SK-N-SH (cell line): ENCODE results near the gene ANAPC4. TPM values are rescaled to one million over a fixed set of nuclear protein-coding genes. Genes with fewer than 3 reads are reported as not detected.

Experiments used
- CTCF ChIA-PET: fragments of 300-600, 350-600 bp; formaldehyde crosslinking; extraction: SDS; loops from one replicate; lab custom pipeline; 2021; lab: Yijun Ruan, JAX
- POLR2A ChIA-PET: fragments of 350-600 bp; sonication (Branson Sonifier 250); formaldehyde crosslinking; extraction: SDS; loops from one replicate; lab custom pipeline; 2020; ENCODE audit warnings: antibody characterized with exemption, inconsistent platforms; lab: Yijun Ruan, JAX
- DNase-seq: peaks from one replicate; pipeline ENCODE4 v3.0.0; 2012
- H2AFZ ChIP-seq: fragments of 200-600 bp; sonication (generic); 2 replicates; pipeline ENCODE4 v1.8.1; 2016; ENCODE audit warnings: antibody characterized with exemption, mild to moderate bottlenecking, low read depth
- H3F3A ChIP-seq: fragments of 200-600 bp; sonication (generic); replicated peaks from 2 replicates; pipeline ENCODE3; 2016; ENCODE audit warnings: antibody characterized with exemption, mild to moderate bottlenecking; ENCODE audit not compliant: insufficient read depth
- H3K27ac ChIP-seq, 2 experiments: fragments of 200-500 bp in 1 of 2; fragments of 200-600 bp in 1 of 2; sonication (Bioruptor generic) in 1 of 2; sonication (generic), shearing (Covaris generic) in 1 of 2; 2 replicates each; pipeline versions ENCODE4 v1.5.1 to v1.6.1; 2014 to 2016; ENCODE audit warnings: low read depth in 2 of 2, inconsistent platforms in 1 of 2, low read length in 1 of 2, mild to moderate bottlenecking in 1 of 2, mixed read lengths in 1 of 2
- H3K27me3 ChIP-seq: fragments of 200-600 bp; sonication (generic), shearing (Covaris generic); 2 replicates; pipeline ENCODE4 v1.6.1; 2016; ENCODE audit warnings: mixed run types; ENCODE audit not compliant: insufficient read depth
- H3K36me3 ChIP-seq, 2 experiments: fragments of 200-500 bp in 1 of 2; fragments of 200-600 bp in 1 of 2; sonication (Bioruptor generic) in 1 of 2; sonication (generic) in 1 of 2; replicated peaks in 1 of 2; 2 replicates each; pipeline versions ENCODE3 to v1.5.1; 2014 to 2016; ENCODE audit warnings: low read length in 1 of 2, mild to moderate bottlenecking in 1 of 2; ENCODE audit not compliant: insufficient read depth in 2 of 2, control insufficient read depth in 1 of 2
- H3K4me1 ChIP-seq, 2 experiments: fragments of 200-500 bp in 1 of 2; fragments of 200-600 bp in 1 of 2; sonication (Bioruptor generic) in 1 of 2; sonication (generic), shearing (Covaris generic) in 1 of 2; 2 replicates each; pipeline versions ENCODE4 v1.5.1 to v1.6.1; 2014 to 2016; ENCODE audit warnings: low read depth in 1 of 2, low read length in 1 of 2, mixed run types in 1 of 2; ENCODE audit not compliant: insufficient read depth in 2 of 2, control insufficient read depth in 1 of 2
- H3K4me2 ChIP-seq: fragments of 200-600 bp; sonication (generic), shearing (Covaris generic); 2 replicates; pipeline ENCODE4 v1.6.1; 2017; ENCODE audit warnings: mixed run types
- H3K4me3 ChIP-seq, 2 experiments: fragments of 200-500 bp in 1 of 2; fragments of 200-600 bp in 1 of 2; sonication (Bioruptor generic) in 1 of 2; sonication (generic), shearing (Covaris generic) in 1 of 2; 2 replicates each; pipeline versions ENCODE4 v1.5.1 to v1.8.1; 2014 to 2016; ENCODE audit warnings: low read depth in 2 of 2, inconsistent platforms in 1 of 2, low read length in 1 of 2, mild to moderate bottlenecking in 1 of 2, mixed read lengths in 1 of 2, moderate library complexity in 1 of 2
- H3K79me2 ChIP-seq: fragments of 200-600 bp; sonication (generic); 2 replicates; pipeline ENCODE4 v1.8.1; 2017; ENCODE audit warnings: mild to moderate bottlenecking; ENCODE audit not compliant: insufficient read depth
- H3K9ac ChIP-seq: fragments of 200-600 bp; sonication (generic); 2 replicates; pipeline ENCODE4 v1.6.1; 2017; ENCODE audit warnings: mixed run types
- H3K9me2 ChIP-seq: fragments of 200-600 bp; sonication (generic); 2 replicates; pipeline ENCODE4 v1.6.1; 2017; ENCODE audit warnings: mixed run types
- H3K9me3 ChIP-seq: fragments of 200-600 bp; sonication (generic); 2 replicates; pipeline ENCODE4 v1.6.1; 2017; ENCODE audit warnings: mixed run types, mild to moderate bottlenecking, moderate library complexity
- H4K20me1 ChIP-seq: fragments of 200-600 bp; sonication (generic); 2 replicates; pipeline ENCODE4 v1.6.1; 2017; ENCODE audit warnings: mild to moderate bottlenecking, mixed run types; ENCODE audit not compliant: insufficient read depth
- CHD2 ChIP-seq: fragments of 150-350 bp; IDR thresholded peaks from 2 replicates; pipeline ENCODE4 v1.6.1; 2018; ENCODE audit warnings: low read length; ENCODE audit not compliant: partially characterized antibody
- ELF1 ChIP-seq: IDR thresholded peaks from 2 replicates; pipeline ENCODE4 v1.4.0; 2012
- EZH2phosphoT487 ChIP-seq: fragments of 200-600 bp; sonication (generic); IDR thresholded peaks from 2 replicates; pipeline ENCODE4 v1.6.1; 2017; ENCODE audit warnings: low read depth, mixed run types, mild to moderate bottlenecking, antibody characterized with exemption, moderate library complexity, borderline replicate concordance
- FOXJ3 ChIP-seq: sonication (generic); formaldehyde crosslinking; IDR thresholded peaks from 2 replicates; pipeline ENCODE4 v1.5.1; 2020; ENCODE audit warnings: mild to moderate bottlenecking, missing genetic modification reagents
- FOXM1 ChIP-seq: IDR thresholded peaks from 2 replicates; pipeline ENCODE4 v1.4.0; 2012; ENCODE audit warnings: low read depth, mild to moderate bottlenecking
- GATA2 ChIP-seq: sonication (generic); formaldehyde crosslinking; IDR thresholded peaks from 2 replicates; pipeline ENCODE4 v1.5.0; 2020; ENCODE audit warnings: mild to moderate bottlenecking, missing genetic modification reagents
- IRF3 ChIP-seq: fragments of 150-350 bp; IDR thresholded peaks from 2 replicates; pipeline ENCODE4 v1.6.1; 2016; ENCODE audit warnings: mild to moderate bottlenecking, low read depth, low read length
- MAX ChIP-seq: IDR thresholded peaks from 2 replicates; pipeline ENCODE4 v1.4.0; 2012; ENCODE audit warnings: low read depth
- MEF2A ChIP-seq: IDR thresholded peaks from 2 replicates; pipeline ENCODE4 v1.4.0; 2012; ENCODE audit warnings: low read depth, borderline replicate concordance
- PBX3 ChIP-seq: IDR thresholded peaks from 2 replicates; pipeline ENCODE4; 2012
- RCOR1 ChIP-seq: fragments of 150-350 bp; IDR thresholded peaks from 2 replicates; pipeline ENCODE4 v1.6.1; 2017; ENCODE audit warnings: antibody characterized with exemption, low read length
- REST ChIP-seq: IDR thresholded peaks from 2 replicates; pipeline ENCODE4 v1.6.1; 2012; ENCODE audit warnings: mild to moderate bottlenecking, low read depth, low read length, moderate library complexity
- RXRA ChIP-seq: IDR thresholded peaks from 2 replicates; pipeline ENCODE4 v1.4.0; 2012; ENCODE audit warnings: low read depth, mild to moderate bottlenecking, borderline replicate concordance
- SIN3A ChIP-seq: IDR thresholded peaks from 2 replicates; pipeline ENCODE4 v1.6.1; 2012; ENCODE audit warnings: low read depth, mild to moderate bottlenecking, low read length, moderate library complexity, borderline replicate concordance
- SMC3 ChIP-seq: IDR thresholded peaks from 2 replicates; pipeline ENCODE4 v1.6.1; 2012; ENCODE audit warnings: low read depth, low read length, improper control_type of control experiment
- TCF12 ChIP-seq: IDR thresholded peaks from 2 replicates; pipeline ENCODE4 v1.4.0; 2012
- ZBTB33 ChIP-seq: IDR thresholded peaks from 2 replicates; pipeline ENCODE4 v1.4.0; 2012; ENCODE audit warnings: low read depth, borderline replicate concordance
- WGBS: methylation state at CpG from one replicate; pipeline ENCODE4 v1.1.6; 2017; ENCODE audit warnings: low lambda C conversion rate; 5-methylcytosine and 5-hydroxymethylcytosine counted together
- polyA plus RNA-seq, 3 experiments: library from polyadenylated mRNA; depleted of rRNA; stranded (reverse); fragments of >200 nt; gene quantifications; 2 replicates each; pipeline ENCODE4 v1.2.3, GENCODE V29; 2012

ANAPC4 gene
- polyA plus RNA-seq, 1 of the 3 experiments (the other 2 are of a cell fraction) = 7.7 TPM

GRCh38 chr4:25351777-25352416 is 25.2 kb upstream of the ANAPC4 start (continued):
- TF ChIP-seq MAX = no peak
- no peak for TF ChIP-seq RXRA
- no peak for TF ChIP-seq FOXM1
- no peak for TF ChIP-seq ELF1
- no peak for TF ChIP-seq CHD2
- TF ChIP-seq, all 33 proteins: peak for 2

GRCh38 chr4:25356068-25356467 is 21.0 kb upstream of the ANAPC4 start:
- H3K27ac ChIP-seq = no peak overlapping the region
- 95% methylated on average over 2 of the region's 2 CpGs for WGBS
- no peaks in the 10 kb centered on the region for H3K27me3 ChIP-seq
- ChIA-PET POLR2A (no interaction called here), CTCF (interaction anchor here (4.5 kb wide), 1 partner anchor 11 kb away, joined by 35 read pairs; no protein-coding TSS in a partner anchor)
- no peak overlapping the region for H3K4me2 ChIP-seq
- no peak overlapping the region for H2AFZ ChIP-seq
- no peaks in the 10 kb centered on the region for H3K9me3 ChIP-seq
- H3K4me3 ChIP-seq = no peak overlapping the region
- peaks cover 0 to 4% of the 10 kb centered on the region in 2 experiments for H3K36me3 ChIP-seq
- no peaks in the 10 kb centered on the region for H3K79me2 ChIP-seq
- no peaks in the 10 kb centered on the region for H3K9me2 ChIP-seq
- H3F3A ChIP-seq = no peaks in the 10 kb centered on the region
- no peak for TF ChIP-seq PBX3
- no peak for TF ChIP-seq SMC3
- TF ChIP-seq GATA2 (CRISPR knock-in tag) = no peak
- TF ChIP-seq FOXJ3 (CRISPR knock-in tag) = no peak
- TF ChIP-seq RCOR1 = no peak
- TF ChIP-seq SIN3A = no peak
- TF ChIP-seq IRF3 = no peak
- TF ChIP-seq EZH2phosphoT487 = no peak
- no peak for TF ChIP-seq CHD2
- TF ChIP-seq REST = no peak
- TF ChIP-seq TCF12 = no peak
- TF ChIP-seq MEF2A = no peak
- TF ChIP-seq ZBTB33 = no peak
- DNase-seq = no peak
- peaks cover 0 to 6% of the 10 kb centered on the region in 2 experiments; a peak in 1 of 4 replicates for H3K4me1 ChIP-seq
- no peak overlapping the region for H3K9ac ChIP-seq
- no peaks in the 10 kb centered on the region for H4K20me1 ChIP-seq
